ENCODE results near the gene NCLN. TPM values are rescaled to one million over a fixed set of nuclear protein-coding genes. Genes with fewer than 3 reads are reported as not detected.

Gene NCLN
- total and polyA plus RNA-seq, 9 of the 15 experiments (the other 6 are each of a cell fraction or from before 2014, with no cell fraction given) = 3.8 to 126 (median 39.6) TPM

DNA sequence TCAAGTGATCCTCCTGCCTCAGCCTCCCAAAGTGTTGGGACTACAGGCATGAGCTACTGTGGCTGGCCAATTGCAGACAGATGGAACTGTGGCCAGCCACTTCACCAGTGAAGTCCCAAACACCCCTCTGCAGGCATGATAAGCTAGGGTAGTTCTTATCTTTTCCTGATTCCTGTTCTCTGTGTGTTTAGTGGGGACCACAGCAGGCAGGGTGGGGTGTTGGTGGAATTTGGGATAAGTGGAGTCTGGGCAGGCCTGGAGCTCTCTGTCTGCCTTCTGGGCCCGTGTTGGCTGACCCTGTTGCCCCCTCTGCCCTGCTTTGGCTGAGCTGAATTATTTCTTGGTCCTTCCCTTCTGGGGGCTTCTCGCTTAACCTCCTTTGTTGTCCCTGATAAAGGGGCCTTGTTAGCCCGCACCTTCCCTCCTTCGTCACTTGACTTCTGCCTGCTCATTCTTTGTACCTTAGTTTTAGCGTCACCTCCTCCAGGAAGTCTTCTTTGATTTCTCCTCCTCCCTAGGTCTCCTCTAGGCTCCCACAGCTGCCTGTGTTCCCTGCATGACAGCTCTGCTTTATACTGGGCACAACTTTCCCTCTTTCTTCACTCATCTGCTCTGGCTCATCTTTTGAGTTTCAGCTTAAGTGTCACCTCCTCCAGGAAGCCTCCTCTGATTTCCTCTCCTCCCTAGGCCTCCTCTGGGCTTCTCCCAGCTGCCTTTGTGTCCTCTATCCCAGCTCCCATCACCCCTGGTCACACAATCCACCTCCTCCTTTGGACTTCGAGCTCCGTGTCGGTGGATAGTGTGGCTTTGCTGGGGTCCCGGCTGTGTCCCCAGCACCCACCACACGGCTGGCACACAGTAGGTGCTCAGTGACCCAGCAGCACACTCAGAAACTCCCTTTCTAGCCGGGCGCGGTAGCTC lies 1.7 kb upstream of the NCLN start:
- ATAC-seq = no peak
- H3K4me2 ChIP-seq (ENCODE audit: insufficient read depth, low read length) = peak overlapping the region; percentile 96
- peaks cover 12% of the 10 kb centered on the region; the same call in 1 of the 2 replicates for H4K20me1 ChIP-seq (replicated peaks; ENCODE audit: control insufficient read depth, insufficient read depth, low read length)
- H3K4me3 ChIP-seq = no peak overlapping the region
- CTCF ChIA-PET (ENCODE audit: low intra/inter-chr PET ratio) = no interaction called here
- H3K27ac ChIP-seq (ENCODE audit: extremely low read depth, low read depth, low read length) = peak overlapping the region; percentile 96
- peaks cover 33% of the 10 kb centered on the region for H3K79me2 ChIP-seq (ENCODE audit: control insufficient read depth, insufficient read depth, low read length)
- H3K9me3 ChIP-seq (replicated peaks; ENCODE audit: control insufficient read depth, insufficient read depth, low read depth, low read length) = no peaks in the 10 kb centered on the region
- peaks cover 21% of the 10 kb centered on the region; the same call in 2 of the 3 replicates for H3K36me3 ChIP-seq (ENCODE audit: control insufficient read depth, insufficient read depth, low read length)
- peaks cover 21 to 62% of the 10 kb centered on the region in 2 experiments for H3K4me1 ChIP-seq (replicated peaks in 1 of 2; ENCODE audit: control insufficient read depth in 2 of 2, insufficient read depth in 2 of 2, low read length in 2 of 2)
- FAIRE-seq = peak; percentile 93
- no peaks in the 10 kb centered on the region for H3K27me3 ChIP-seq (ENCODE audit: control insufficient read depth in 2 of 2, insufficient read depth in 2 of 2, low read length in 2 of 2)
- H3K9ac ChIP-seq (ENCODE audit: insufficient read depth in 1 of 2, low read depth in 2 of 2, low read length in 2 of 2) = peak overlapping the region in 1 of 2 experiments; percentile 65; a peak in 1 of 4 replicates
- POLR2A ChIA-PET = interaction anchor here (0.6 to 1.0 kb wide), 4 partner anchors 13 to 1361 kb away, joined by 3 to 4 read pairs (median 4); no protein-coding TSS in a partner anchor
- 27% methylated on average over 13 of the region's 13 CpGs for WGBS (ENCODE audit: insufficient coverage, low coverage, missing lambda C conversion rate)
- in situ Hi-C loops (cut with MboI) (no loop called here), intact Hi-C loops (cut with micrococcal nuclease) (no loop called here)
- peak overlapping the region; percentile 99 for H2AFZ ChIP-seq (ENCODE audit: low read depth, low read length)
- DNase-seq (ENCODE audit: extremely low read depth in 1 of 4, low spot score in 3 of 4) = peak; percentile 72 to 78 (median 74)
- BruUV-seq (replicated peaks) = no TSS peak
- no peaks in the 10 kb centered on the region for H3K9me1 ChIP-seq (ENCODE audit: control insufficient read depth, insufficient read depth, low read length)
- TF ChIP-seq ATF7 (IDR thresholded peaks at IDR 0.05) (no peak; the same call in 1 of the 2 replicates), MBD2 (IDR thresholded peaks at IDR 0.05; ENCODE audit: borderline replicate concordance, low read depth) (no peak), SOX6 (IDR thresholded peaks at IDR 0.05) (0 out of 2 replicates have a peak, but pooled peaks have one; percentile 36), GATA2 (CRISPR knock-in tag; IDR thresholded peaks at IDR 0.05) (peak; percentile 29; the same call in 1 of the 2 replicates), NR2C1 (IDR thresholded peaks at IDR 0.05) (no peak), NR2C1 (tag; IDR thresholded peaks at IDR 0.05) (no peak), TAF15 (IDR thresholded peaks at IDR 0.05; ENCODE audit: low read depth, low read length) (no peak), EGR1 (conservative IDR thresholded peaks at IDR 0.05) (no peak), CCAR2 (IDR thresholded peaks at IDR 0.05; ENCODE audit: low read depth, low read length) (0 out of 2 replicates have a peak, but pooled peaks have one; percentile 40), ZFP36 (IDR thresholded peaks at IDR 0.05; ENCODE audit: low read depth, low read length, partially characterized antibody) (peak; percentile 100), BACH1 (tag; IDR thresholded peaks at IDR 0.05) (no peak), RAD51 (IDR thresholded peaks at IDR 0.05; ENCODE audit: borderline replicate concordance, low read depth) (peak; percentile 15; the same call in 1 of the 2 replicates), NR3C1 (CRISPR knock-in tag; IDR thresholded peaks at IDR 0.05) (no peak), ESRRA (IDR thresholded peaks at IDR 0.05; ENCODE audit: borderline replicate concordance, low read depth) (peak; percentile 75), ZNF445 (CRISPR knock-in tag; IDR thresholded peaks at IDR 0.05; ENCODE audit: low read depth) (no peak), ADNP (tag; IDR thresholded peaks at IDR 0.05) (peak; percentile 99), HMG20A (CRISPR knock-in tag; conservative IDR thresholded peaks at IDR 0.05) (no peak), ARID1B (IDR thresholded peaks at IDR 0.05) (peak; percentile 86)
- TF ChIP-seq, protein P1, sequence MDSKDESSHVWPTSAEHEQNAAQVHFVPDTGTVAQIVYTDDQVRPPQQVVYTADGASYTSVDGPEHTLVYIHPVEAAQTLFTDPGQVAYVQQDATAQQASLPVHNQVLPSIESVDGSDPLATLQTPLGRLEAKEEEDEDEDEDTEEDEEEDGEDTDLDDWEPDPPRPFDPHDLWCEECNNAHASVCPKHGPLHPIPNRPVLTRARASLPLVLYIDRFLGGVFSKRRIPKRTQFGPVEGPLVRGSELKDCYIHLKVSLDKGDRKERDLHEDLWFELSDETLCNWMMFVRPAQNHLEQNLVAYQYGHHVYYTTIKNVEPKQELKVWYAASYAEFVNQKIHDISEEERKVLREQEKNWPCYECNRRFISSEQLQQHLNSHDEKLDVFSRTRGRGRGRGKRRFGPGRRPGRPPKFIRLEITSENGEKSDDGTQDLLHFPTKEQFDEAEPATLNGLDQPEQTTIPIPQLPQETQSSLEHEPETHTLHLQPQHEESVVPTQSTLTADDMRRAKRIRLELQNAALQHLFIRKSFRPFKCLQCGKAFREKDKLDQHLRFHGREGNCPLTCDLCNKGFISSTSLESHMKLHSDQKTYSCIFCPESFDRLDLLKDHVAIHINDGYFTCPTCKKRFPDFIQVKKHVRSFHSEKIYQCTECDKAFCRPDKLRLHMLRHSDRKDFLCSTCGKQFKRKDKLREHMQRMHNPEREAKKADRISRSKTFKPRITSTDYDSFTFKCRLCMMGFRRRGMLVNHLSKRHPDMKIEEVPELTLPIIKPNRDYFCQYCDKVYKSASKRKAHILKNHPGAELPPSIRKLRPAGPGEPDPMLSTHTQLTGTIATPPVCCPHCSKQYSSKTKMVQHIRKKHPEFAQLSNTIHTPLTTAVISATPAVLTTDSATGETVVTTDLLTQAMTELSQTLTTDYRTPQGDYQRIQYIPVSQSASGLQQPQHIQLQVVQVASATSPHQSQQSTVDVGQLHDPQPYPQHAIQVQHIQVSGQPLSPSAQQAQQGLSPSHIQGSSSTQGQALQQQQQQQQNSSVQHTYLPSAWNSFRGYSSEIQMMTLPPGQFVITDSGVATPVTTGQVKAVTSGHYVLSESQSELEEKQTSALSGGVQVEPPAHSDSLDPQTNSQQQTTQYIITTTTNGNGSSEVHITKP (IDR thresholded peaks at IDR 0.05; ENCODE audit: partially characterized antibody) = peak; percentile 36
- TF ChIP-seq, protein P2, sequence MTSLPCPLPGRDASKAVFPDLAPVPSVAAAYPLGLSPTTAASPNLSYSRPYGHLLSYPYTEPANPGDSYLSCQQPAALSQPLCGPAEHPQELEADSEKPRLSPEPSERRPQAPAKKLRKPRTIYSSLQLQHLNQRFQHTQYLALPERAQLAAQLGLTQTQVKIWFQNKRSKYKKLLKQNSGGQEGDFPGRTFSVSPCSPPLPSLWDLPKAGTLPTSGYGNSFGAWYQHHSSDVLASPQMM (CRISPR knock-in tag; IDR thresholded peaks at IDR 0.05) = no peak
